VCaP (cell line): Measurements from ENCODE around the gene SORL1.

Experiments
- H3K27ac ChIP-seq: fragments of 450-650 bp; 2 replicates; pipeline ENCODE4 v1.5.1; 2017
- TF ChIP-seq, protein P1 (sequence below): fragments of 450-650 bp; conservative IDR thresholded peaks from 2 replicates; pipeline ENCODE4 v1.5.1; 2017; ENCODE audit warnings: mild to moderate bottlenecking, moderate library complexity

The SORL1 gene

GRCh38 chr11:121520243-121521144 lies 68.4 kb downstream of the SORL1 start:
- TF ChIP-seq, protein P1, sequence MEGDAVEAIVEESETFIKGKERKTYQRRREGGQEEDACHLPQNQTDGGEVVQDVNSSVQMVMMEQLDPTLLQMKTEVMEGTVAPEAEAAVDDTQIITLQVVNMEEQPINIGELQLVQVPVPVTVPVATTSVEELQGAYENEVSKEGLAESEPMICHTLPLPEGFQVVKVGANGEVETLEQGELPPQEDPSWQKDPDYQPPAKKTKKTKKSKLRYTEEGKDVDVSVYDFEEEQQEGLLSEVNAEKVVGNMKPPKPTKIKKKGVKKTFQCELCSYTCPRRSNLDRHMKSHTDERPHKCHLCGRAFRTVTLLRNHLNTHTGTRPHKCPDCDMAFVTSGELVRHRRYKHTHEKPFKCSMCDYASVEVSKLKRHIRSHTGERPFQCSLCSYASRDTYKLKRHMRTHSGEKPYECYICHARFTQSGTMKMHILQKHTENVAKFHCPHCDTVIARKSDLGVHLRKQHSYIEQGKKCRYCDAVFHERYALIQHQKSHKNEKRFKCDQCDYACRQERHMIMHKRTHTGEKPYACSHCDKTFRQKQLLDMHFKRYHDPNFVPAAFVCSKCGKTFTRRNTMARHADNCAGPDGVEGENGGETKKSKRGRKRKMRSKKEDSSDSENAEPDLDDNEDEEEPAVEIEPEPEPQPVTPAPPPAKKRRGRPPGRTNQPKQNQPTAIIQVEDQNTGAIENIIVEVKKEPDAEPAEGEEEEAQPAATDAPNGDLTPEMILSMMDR: no peak
- no peak overlapping the region for H3K27ac ChIP-seq

GRCh38 chr11:121521145-121522042 lies 69.3 kb downstream of the SORL1 start:
- TF ChIP-seq, protein P1: no peak
- H3K27ac ChIP-seq: no peak overlapping the region

GRCh38 chr11:121522043-121522941 lies 70.2 kb downstream of the SORL1 start:
- TF ChIP-seq, protein P1: no peak
- H3K27ac ChIP-seq: no peak overlapping the region

- no peak overlapping the region; the same call in 1 of the 2 replicates for H3K27ac ChIP-seq
- TF ChIP-seq, protein P1: no peak
Measured at GRCh38 chr11:121523581-121524232, 71.6 kb downstream of the SORL1 start.

GRCh38 chr11:121524233-121524631 lies 72.1 kb downstream of the SORL1 start:
- TF ChIP-seq, protein P1: no peak
- H3K27ac ChIP-seq: no peak overlapping the region; the same call in 1 of the 2 replicates

DNA sequence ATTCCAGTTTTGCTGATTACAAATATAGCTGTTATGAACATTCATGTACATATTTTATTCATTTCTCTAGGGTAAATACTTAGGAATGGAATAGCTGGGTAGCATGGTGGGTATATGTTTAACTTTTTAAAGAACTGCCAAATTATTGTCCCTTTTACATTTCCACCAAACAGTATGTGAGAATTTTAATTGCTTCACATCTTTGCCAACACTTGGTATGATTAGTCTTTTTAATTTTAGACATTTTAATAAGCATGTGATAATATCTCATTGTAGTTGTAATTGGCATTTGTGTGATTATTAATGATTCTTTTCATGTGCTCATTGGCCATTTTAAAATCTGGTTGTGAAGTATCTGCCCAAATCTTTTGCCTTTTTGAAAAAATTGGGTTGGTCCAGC lies 73.3 kb downstream of the SORL1 start:
- TF ChIP-seq, protein P1: no peak
- no peak overlapping the region for H3K27ac ChIP-seq
